GM10248 (cell line): ENCODE measurements around the gene TES.

Source experiments
- CTCF ChIA-PET: fragments of 300-600 bp; sonication (Branson Sonifier 250); formaldehyde crosslinking; extraction: SDS; loops from one replicate; lab custom pipeline; 2021; ENCODE audit warnings: antibody characterized with exemption; lab: Yijun Ruan, JAX
- POLR2A ChIA-PET: fragments of 350-650 bp; sonication (Branson Sonifier 250); formaldehyde crosslinking; extraction: SDS; loops from one replicate; lab custom pipeline; 2020; ENCODE audit warnings: antibody characterized with exemption; lab: Yijun Ruan, JAX
- DNase-seq: peaks from one replicate; pipeline ENCODE4 v3.0.0; 2012; ENCODE audit errors: extremely low spot score
- TF ChIP-seq, protein P1 (sequence below): IDR thresholded peaks from 2 replicates; pipeline ENCODE4 v1.5.1; 2012; ENCODE audit warnings: mild to moderate bottlenecking, low read depth; ENCODE audit errors: extremely low read depth, missing control alignments, control extremely low read depth

TES gene

DNA sequence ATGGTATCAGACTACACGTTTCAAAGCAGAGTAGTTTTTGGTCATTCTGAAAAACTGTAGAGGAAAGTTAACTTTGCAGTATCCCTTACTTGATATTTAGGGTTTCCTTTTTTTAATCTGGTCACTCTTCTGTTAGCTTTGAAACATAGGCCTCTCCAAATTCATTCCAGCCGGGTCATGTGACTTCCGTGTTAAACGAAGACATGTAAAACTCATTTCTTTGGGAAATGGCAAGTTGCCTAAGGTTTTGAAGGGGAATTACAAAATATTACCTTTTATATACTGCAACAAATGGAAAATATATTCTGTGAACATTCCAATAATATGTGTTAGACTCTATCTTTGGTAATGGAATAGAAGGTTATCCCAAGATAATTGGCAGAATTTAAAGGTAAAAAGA lies 9.5 kb downstream of the TES start:
- POLR2A ChIA-PET: no interaction called here
- TF ChIP-seq, protein P1, sequence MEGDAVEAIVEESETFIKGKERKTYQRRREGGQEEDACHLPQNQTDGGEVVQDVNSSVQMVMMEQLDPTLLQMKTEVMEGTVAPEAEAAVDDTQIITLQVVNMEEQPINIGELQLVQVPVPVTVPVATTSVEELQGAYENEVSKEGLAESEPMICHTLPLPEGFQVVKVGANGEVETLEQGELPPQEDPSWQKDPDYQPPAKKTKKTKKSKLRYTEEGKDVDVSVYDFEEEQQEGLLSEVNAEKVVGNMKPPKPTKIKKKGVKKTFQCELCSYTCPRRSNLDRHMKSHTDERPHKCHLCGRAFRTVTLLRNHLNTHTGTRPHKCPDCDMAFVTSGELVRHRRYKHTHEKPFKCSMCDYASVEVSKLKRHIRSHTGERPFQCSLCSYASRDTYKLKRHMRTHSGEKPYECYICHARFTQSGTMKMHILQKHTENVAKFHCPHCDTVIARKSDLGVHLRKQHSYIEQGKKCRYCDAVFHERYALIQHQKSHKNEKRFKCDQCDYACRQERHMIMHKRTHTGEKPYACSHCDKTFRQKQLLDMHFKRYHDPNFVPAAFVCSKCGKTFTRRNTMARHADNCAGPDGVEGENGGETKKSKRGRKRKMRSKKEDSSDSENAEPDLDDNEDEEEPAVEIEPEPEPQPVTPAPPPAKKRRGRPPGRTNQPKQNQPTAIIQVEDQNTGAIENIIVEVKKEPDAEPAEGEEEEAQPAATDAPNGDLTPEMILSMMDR: no peak
- DNase-seq: no peak
- CTCF ChIA-PET: interaction anchor here (1.0 to 6.5 kb wide), 5 partner anchors 13 to 81 kb away, joined by 3 to 41 read pairs (median 4); no protein-coding TSS in a partner anchor

DNA sequence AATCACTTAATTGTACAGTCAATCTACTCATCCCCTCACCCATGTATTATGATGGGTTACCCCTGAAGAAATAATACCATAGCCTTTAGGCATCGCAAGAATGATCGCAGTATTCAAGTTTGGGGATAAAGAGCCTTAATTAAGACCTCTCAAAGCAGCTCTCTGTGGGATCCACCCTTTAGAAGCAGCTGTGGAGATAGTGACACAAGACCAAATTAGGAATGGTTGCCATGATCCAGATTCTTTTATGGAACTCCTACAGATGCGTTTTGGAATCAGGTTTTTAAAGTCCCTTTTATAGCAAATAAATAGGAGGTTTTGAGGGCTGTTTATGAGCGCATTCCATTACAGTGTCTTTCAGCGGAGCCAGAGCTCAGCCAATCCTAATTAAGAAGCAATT lies 12.2 kb downstream of the TES start:
- ChIA-PET POLR2A (no interaction called here), CTCF (interaction anchor here (1.2 to 5.1 kb wide), 2 partner anchors 13 to 42 kb away, joined by 3 to 31 read pairs; no protein-coding TSS in a partner anchor)

GRCh38 chr7:116223588-116223987 lies 13.2 kb downstream of the TES start:
- ChIA-PET CTCF (interaction anchor here (0.7 to 5.1 kb wide), 5 partner anchors 10 to 303 kb away, joined by 3 to 31 read pairs (median 15); partner anchors contain the start of gene TES), POLR2A (no interaction called here)
- DNase-seq: no peak
- TF ChIP-seq, protein P1: no peak

More for the DNA sequence above, 12.2 kb downstream of the TES start:
- DNase-seq: no peak
- TF ChIP-seq, protein P1: no peak

GRCh38 chr7:116224492-116225098 lies 14.3 kb downstream of the TES start:
- POLR2A ChIA-PET: no interaction called here
- CTCF ChIA-PET: interaction anchor here (0.7 to 5.1 kb wide), 7 partner anchors 9 to 302 kb away, joined by 3 to 31 read pairs (median 9); partner anchors contain the start of gene TES
- no peak for DNase-seq
- TF ChIP-seq, protein P1: no peak

GRCh38 chr7:116225860-116226259 lies 15.5 kb downstream of the TES start:
- ChIA-PET POLR2A (no interaction called here), CTCF (interaction anchor here (0.8 to 5.1 kb wide), 10 partner anchors 9 to 366 kb away, joined by 3 to 31 read pairs (median 3); partner anchors contain the start of gene TES)
- TF ChIP-seq, protein P1: no peak
- DNase-seq: no peak

GRCh38 chr7:116226664-116227063 lies 16.3 kb downstream of the TES start:
- no peak for DNase-seq
- CTCF ChIA-PET: interaction anchor here (2.2 to 5.1 kb wide), 4 partner anchors 9 to 46 kb away, joined by 10 to 31 read pairs (median 17); partner anchors contain the start of gene TES
- POLR2A ChIA-PET: no interaction called here
- TF ChIP-seq, protein P1: no peak
